Measurements from ENCODE around the gene SSR1.

DNA sequence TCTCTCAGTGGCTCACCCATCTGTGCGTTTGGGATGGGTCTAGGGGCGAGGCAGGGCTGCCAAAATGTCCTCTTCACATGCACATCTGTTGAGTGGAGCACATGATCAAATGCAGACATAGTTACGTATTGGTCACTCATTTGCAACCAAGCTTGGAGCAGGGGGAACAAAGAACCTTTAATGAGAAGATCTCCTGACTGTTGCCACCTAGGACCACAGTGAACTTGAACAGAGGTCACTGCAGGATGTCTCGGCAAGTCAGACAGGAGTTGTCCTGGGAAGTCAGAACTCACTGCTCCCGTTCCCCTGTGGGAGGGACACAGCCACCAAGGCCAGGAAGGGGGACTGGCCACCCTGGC is 73.4 kb downstream of the SSR1 start:
- TF ChIP-seq, protein P1, sequence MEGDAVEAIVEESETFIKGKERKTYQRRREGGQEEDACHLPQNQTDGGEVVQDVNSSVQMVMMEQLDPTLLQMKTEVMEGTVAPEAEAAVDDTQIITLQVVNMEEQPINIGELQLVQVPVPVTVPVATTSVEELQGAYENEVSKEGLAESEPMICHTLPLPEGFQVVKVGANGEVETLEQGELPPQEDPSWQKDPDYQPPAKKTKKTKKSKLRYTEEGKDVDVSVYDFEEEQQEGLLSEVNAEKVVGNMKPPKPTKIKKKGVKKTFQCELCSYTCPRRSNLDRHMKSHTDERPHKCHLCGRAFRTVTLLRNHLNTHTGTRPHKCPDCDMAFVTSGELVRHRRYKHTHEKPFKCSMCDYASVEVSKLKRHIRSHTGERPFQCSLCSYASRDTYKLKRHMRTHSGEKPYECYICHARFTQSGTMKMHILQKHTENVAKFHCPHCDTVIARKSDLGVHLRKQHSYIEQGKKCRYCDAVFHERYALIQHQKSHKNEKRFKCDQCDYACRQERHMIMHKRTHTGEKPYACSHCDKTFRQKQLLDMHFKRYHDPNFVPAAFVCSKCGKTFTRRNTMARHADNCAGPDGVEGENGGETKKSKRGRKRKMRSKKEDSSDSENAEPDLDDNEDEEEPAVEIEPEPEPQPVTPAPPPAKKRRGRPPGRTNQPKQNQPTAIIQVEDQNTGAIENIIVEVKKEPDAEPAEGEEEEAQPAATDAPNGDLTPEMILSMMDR (IDR thresholded peaks at IDR 0.05): no peak
- no peak for TF ChIP-seq ZFX (IDR thresholded peaks at IDR 0.05; ENCODE audit: borderline replicate concordance)

All from 22Rv1 (cell line).